HepG2 (cell line): Measurements from ENCODE around the gene SRP9. TPM values are rescaled to one million over a fixed set of nuclear protein-coding genes. Genes with fewer than 3 reads are reported as not detected.

Experiments
- ATAC-seq: fragments of 200-7000 bp; cut with Tn5 transposase; 3 replicates; pipeline ENCODE4 v1.9.1; 2020; ENCODE audit warnings: mild to moderate bottlenecking, moderate library complexity
- BruUV-seq: library from RNA; stranded (reverse); fragments of 400-500 nt; replicated peaks from 2 replicates; lab custom pipeline; 2021; lab: Mats Ljungman, UMichigan
- CTCF ChIA-PET: fragments of 300-600 bp; formaldehyde crosslinking; extraction: SDS; loops from one replicate; lab custom pipeline; 2021; ENCODE audit warnings: low total read pairs, inconsistent platforms, low intra/inter-chr PET ratio; lab: Yijun Ruan, JAX
- POLR2A ChIA-PET: fragments of 350-600 bp; sonication (Branson Sonifier 250); formaldehyde crosslinking; loops from one replicate; lab custom pipeline; 2020; ENCODE audit warnings: antibody characterized with exemption, inconsistent platforms; lab: Yijun Ruan, JAX
- DNase-seq: peaks from one replicate; pipeline ENCODE4 v3.0.0-alpha.2; 2015; ENCODE audit warnings: low spot score
- FAIRE-seq: peaks from 3 replicates; lab custom pipeline; 2011; peaks lifted over from hg19 to GRCh38; lab: Jason Lieb, UNC
- H2AFZ ChIP-seq: one replicate; pipeline ENCODE4 v1.6.1; 2011; ENCODE audit warnings: low read length, inconsistent platforms
- H3K27ac ChIP-seq: fragments of 300-600 bp; 3 replicates; pipeline ENCODE4 v1.8.0; 2011; ENCODE audit warnings: mixed run types, mild to moderate bottlenecking, mixed read lengths, low read length, inconsistent platforms; ENCODE audit not compliant: insufficient read depth; ENCODE audit errors: extremely low read length
- H3K27me3 ChIP-seq, 2 experiments: fragments of 200-600 bp in 1 of 2; 2 replicates in 1 of 2; 3 replicates in 1 of 2; pipeline versions ENCODE4 v1.6.0 to v1.8.0; 2011; ENCODE audit warnings: low read length in 2 of 2, mild to moderate bottlenecking in 2 of 2, moderate library complexity in 2 of 2, inconsistent platforms in 1 of 2; ENCODE audit not compliant: insufficient read depth in 2 of 2, control insufficient read depth in 1 of 2
- H3K36me3 ChIP-seq, 2 experiments: fragments of 200-600 bp in 1 of 2; replicated peaks in 1 of 2; 2 replicates in 1 of 2; 3 replicates in 1 of 2; pipeline versions ENCODE4 v1.5.1 to v1.8.0; 2011; ENCODE audit warnings: low read length in 2 of 2, inconsistent platforms in 1 of 2; ENCODE audit not compliant: insufficient read depth in 2 of 2, control insufficient read depth in 1 of 2
- H3K4me1 ChIP-seq: 2 replicates; pipeline ENCODE4 v1.5.1; 2012; ENCODE audit warnings: low read length, inconsistent platforms; ENCODE audit not compliant: insufficient read depth
- H3K4me2 ChIP-seq: 2 replicates; pipeline ENCODE4 v1.6.0; 2011; ENCODE audit warnings: low read depth, low read length, inconsistent platforms
- H3K4me3 ChIP-seq, 3 experiments: fragments of 200-600 bp in 1 of 3; sonication (generic), shearing (Covaris generic) in 1 of 3; replicated peaks in 1 of 3; 2 replicates each; pipeline ENCODE4 v1.5.1; 2011 to 2016; ENCODE audit warnings: low read length in 3 of 3, inconsistent platforms in 2 of 3, low read depth in 2 of 3, mild to moderate bottlenecking in 2 of 3, control low read depth in 1 of 3, mixed read lengths in 1 of 3; ENCODE audit not compliant: insufficient read depth in 1 of 3
- H3K79me2 ChIP-seq: one replicate; pipeline ENCODE4 v1.6.1; 2011; ENCODE audit warnings: low read length, inconsistent platforms; ENCODE audit not compliant: insufficient read depth
- H3K9ac ChIP-seq: 2 replicates; pipeline ENCODE4 v1.6.0; 2011; ENCODE audit warnings: mild to moderate bottlenecking, low read depth, low read length, inconsistent platforms; ENCODE audit not compliant: insufficient read depth
- H3K9me3 ChIP-seq: 2 replicates; pipeline ENCODE4 v1.5.1; 2012; ENCODE audit warnings: mild to moderate bottlenecking, low read length
- H4K20me1 ChIP-seq: 2 replicates; pipeline ENCODE4 v1.6.0; 2011; ENCODE audit warnings: inconsistent platforms, mild to moderate bottlenecking, low read length, moderate library complexity; ENCODE audit not compliant: insufficient read depth
- ARID3A ChIP-seq: IDR thresholded peaks from 2 replicates; pipeline ENCODE4 v1.6.1; 2012; ENCODE audit warnings: low read depth, low read length, improper control_type of control experiment
- CTCF ChIP-seq: sonication (generic); formaldehyde crosslinking; IDR thresholded peaks from 2 replicates; pipeline ENCODE4 v1.5.0; 2020; ENCODE audit warnings: mild to moderate bottlenecking, missing genetic modification reagents, moderate library complexity
- HCFC1 ChIP-seq: fragments of 150-350 bp; IDR thresholded peaks from 2 replicates; pipeline ENCODE4 v1.6.1; 2014; ENCODE audit warnings: low read depth, low read length
- HNF4G ChIP-seq, 2 experiments: sonication (generic) in 1 of 2; formaldehyde crosslinking in 1 of 2; IDR thresholded peaks; 2 replicates each; pipeline versions ENCODE4 v1.4.0 to v1.6.1; 2011 to 2020; ENCODE audit warnings: borderline replicate concordance in 2 of 2, low read depth in 2 of 2, mild to moderate bottlenecking in 2 of 2, low read length in 1 of 2, missing genetic modification reagents in 1 of 2, moderate library complexity in 1 of 2
- KDM4B ChIP-seq: sonication (generic); formaldehyde crosslinking; IDR thresholded peaks from 2 replicates; pipeline ENCODE4 v1.4.0; 2020; ENCODE audit warnings: missing genetic modification reagents
- MAFF ChIP-seq: IDR thresholded peaks from 2 replicates; pipeline ENCODE4 v1.6.1; 2011; ENCODE audit warnings: low read depth, low read length, improper control_type of control experiment
- MAFK ChIP-seq, 2 experiments: IDR thresholded peaks in 1 of 2; conservative IDR thresholded peaks in 1 of 2; 2 replicates each; pipeline ENCODE4 v1.6.1; 2011; ENCODE audit warnings: improper control_type of control experiment in 2 of 2, low read length in 2 of 2
- MZF1 ChIP-seq: sonication (generic); formaldehyde crosslinking; IDR thresholded peaks from 2 replicates; pipeline ENCODE4 v1.8.1; 2023; ENCODE audit warnings: mild to moderate bottlenecking, missing genetic modification reagents, borderline replicate concordance
- NKX3-1 ChIP-seq: sonication (generic); formaldehyde crosslinking; IDR thresholded peaks from 2 replicates; pipeline ENCODE4 v1.5.0; 2020; ENCODE audit warnings: missing genetic modification reagents
- PATZ1 ChIP-seq: sonication (generic); formaldehyde crosslinking; IDR thresholded peaks from 2 replicates; pipeline ENCODE4 v1.4.0; 2020; ENCODE audit warnings: missing genetic modification reagents
- POLR2G ChIP-seq: fragments of 200-400 bp; formaldehyde crosslinking; IDR thresholded peaks from 2 replicates; pipeline ENCODE4 v1.6.1; 2018; ENCODE audit warnings: mild to moderate bottlenecking, low read depth, low read length, moderate library complexity
- TBX2 ChIP-seq: sonication (generic); formaldehyde crosslinking; IDR thresholded peaks from 2 replicates; pipeline ENCODE4 v1.5.0; 2020; ENCODE audit warnings: missing genetic modification reagents, mild to moderate bottlenecking, borderline replicate concordance
- ZFY ChIP-seq: sonication (generic); formaldehyde crosslinking; IDR thresholded peaks from 2 replicates; pipeline ENCODE4 v1.4.0; 2020; ENCODE audit warnings: missing genetic modification reagents
- ZMYM4 ChIP-seq: sonication (generic); formaldehyde crosslinking; IDR thresholded peaks from 2 replicates; pipeline ENCODE4 v1.8.1; 2023; ENCODE audit warnings: mild to moderate bottlenecking, missing genetic modification reagents
- ZNF652 ChIP-seq: IDR thresholded peaks from 2 replicates; pipeline ENCODE4 v1.6.1; 2016; ENCODE audit warnings: low read depth, borderline replicate concordance
- ZNF737 ChIP-seq: sonication (generic); formaldehyde crosslinking; IDR thresholded peaks from 2 replicates; pipeline ENCODE4 v1.5.0; 2020; ENCODE audit warnings: missing genetic modification reagents, mild to moderate bottlenecking, borderline replicate concordance
- WGBS: methylation state at CpG from one replicate; pipeline ENCODE4 v1.1.6; 2017; ENCODE audit warnings: low lambda C conversion rate; 5-methylcytosine and 5-hydroxymethylcytosine counted together
- in situ Hi-C: cut with HindIII; loops from 2 replicates; pipeline ENCODE4 v1.10.0; 2017; ENCODE audit warnings: low pct_unique_long_range_greater_than_20kb; ENCODE audit not compliant: extremely low pct_ligation_motif_present
- intact Hi-C: fragments of 100-400 bp; cut with micrococcal nuclease; formaldehyde crosslinking; loops from one replicate; pipeline ENCODE4 v1.10.0; 2022; ENCODE audit not compliant: unreplicated experiment
- polyA plus RNA-seq, 8 experiments: library from polyadenylated mRNA; depleted of rRNA in 3 of 8; stranded (reverse) in 7 of 8; unstranded in 1 of 8; fragments of >200 nt; fragmentation: Illumina TruSeq in 4 of 8; extraction: Trizol in 4 of 8; gene quantifications; 2 replicates each; pipeline versions ENCODE4 v1.2.1 to v1.2.3, GENCODE V29; 2011 to 2016; ENCODE audit warnings: low read depth in 4 of 8, missing spikeins in 1 of 8, mixed read lengths in 1 of 8; ENCODE audit not compliant: insufficient read depth in 1 of 8
- total RNA-seq, 5 experiments: library from RNA; depleted of rRNA; stranded (reverse); fragments of >200 nt; fragmentation: Illumina TruSeq; extraction: Trizol; gene quantifications; 2 replicates each; pipeline ENCODE4 v1.2.3, GENCODE V29; 2016; ENCODE audit warnings: low read depth in 1 of 5

Gene SRP9
- total and polyA plus RNA-seq, 2 of the 13 experiments (the other 11 are each of a cell fraction or from before 2014, with no cell fraction given), result 251 to 307 TPM

GRCh38 chr1:225745273-225745672 is 32.4 kb upstream of the SRP9 start (continued):
- TF ChIP-seq CTCF (CRISPR knock-in tag) (no peak), HCFC1 (no peak), NKX3-1 (CRISPR knock-in tag) (no peak), HNF4G (IDR thresholded peaks at IDR 0.05; ENCODE audit: borderline replicate concordance, low read depth, low read length) (no peak), HNF4G (CRISPR knock-in tag; IDR thresholded peaks at IDR 0.05; ENCODE audit: borderline replicate concordance, low read depth) (no peak)

GRCh38 chr1:225746361-225747179 is 31.1 kb upstream of the SRP9 start:
- intact Hi-C loops, result no loop called here
- CTCF ChIA-PET, result no interaction called here
- peak; percentile 95 for FAIRE-seq
- no peak for TF ChIP-seq KDM4B
- peak; percentile 42; the same call in 1 of the 2 replicates for TF ChIP-seq MAFF
- TF ChIP-seq ZFY (CRISPR knock-in tag), result peak; percentile 39; the same call in 1 of the 2 replicates
- 0 out of 4 replicates have a peak, but pooled peaks of 1 of the 2 experiments have one; percentile 5 for TF ChIP-seq MAFK (conservative IDR thresholded peaks at IDR 0.05 in 1 of 2, IDR thresholded peaks at IDR 0.05 in 1 of 2; ENCODE audit: low read length in 2 of 2)
- peak; percentile 81 for TF ChIP-seq ZNF652 (CRISPR knock-in tag)
- TF ChIP-seq ARID3A, result peak; percentile 8; the same call in 1 of the 2 replicates
- TF ChIP-seq PATZ1 (CRISPR knock-in tag), result peak; percentile 75
- TF ChIP-seq ZMYM4 (CRISPR knock-in tag), result no peak
- TF ChIP-seq MZF1 (CRISPR knock-in tag), result no peak
- TF ChIP-seq TBX2 (CRISPR knock-in tag), result peak; percentile 46; the same call in 1 of the 2 replicates
- TF ChIP-seq POLR2G, result peak; percentile 66
- no peak for TF ChIP-seq ZNF737 (CRISPR knock-in tag)

More at GRCh38 chr1:225746361-225747179, 31.1 kb upstream of the SRP9 start:
- peak; percentile 85 for DNase-seq
- Histone ChIP-seq H3K79me2 (no peaks in the 10 kb centered on the region), H3K4me2 (peak overlapping the region; percentile 96), H3K9me3 (no peaks in the 10 kb centered on the region), H3K27ac (peak overlapping the region; percentile 60), H3K4me3 (peak overlapping the region; percentile 65 to 72 (median 66); a peak in 5 of 6 replicates), H3K36me3 (no peaks in the 10 kb centered on the region), H3K27me3 (no peaks in the 10 kb centered on the region), H2AFZ (peak overlapping the region; percentile 87), H3K4me1 (peaks cover 52% of the 10 kb centered on the region), H3K9ac (peak overlapping the region; percentile 75), H4K20me1 (no peaks in the 10 kb centered on the region)
- in situ Hi-C loops, result no loop called here
- peak; percentile 98 for ATAC-seq
- WGBS, result 31% methylated on average over 12 of the region's 18 CpGs
- POLR2A ChIA-PET, result interaction anchor here (0.6 to 5.5 kb wide), 21 partner anchors 8 to 270 kb away, joined by 3 to 60 read pairs (median 4); partner anchors contain the start of gene SRP9
- TSS peak; percentile 81 for BruUV-seq
